ENCODE data around the gene AATF.

Gene AATF

GRCh38 chr17:36992701-36993100 is 43.9 kb downstream of the AATF start:
- DNase-seq, result no peak

GRCh38 chr17:36993227-36993626 is 44.5 kb downstream of the AATF start:
- no peak for DNase-seq

GRCh38 chr17:36994438-36994837 is 45.7 kb downstream of the AATF start:
- DNase-seq, result no peak

- no peak for DNase-seq
These were observed 50.7 kb downstream of the AATF start for GRCh38 chr17:36999471-36999870.

- DNase-seq, result no peak
These were observed 68.0 kb downstream of the AATF start for GRCh38 chr17:37016780-37017179.

GRCh38 chr17:37017404-37017803 is 68.7 kb downstream of the AATF start:
- DNase-seq, result no peak

GRCh38 chr17:37019117-37019740 is 70.5 kb downstream of the AATF start:
- no peak for DNase-seq

- no peak for DNase-seq
These were observed 71.0 kb downstream of the AATF start for GRCh38 chr17:37019741-37020129.

GRCh38 chr17:37024181-37024637 is 75.5 kb downstream of the AATF start:
- no peak for DNase-seq

- no peak for DNase-seq
These were observed 76.5 kb downstream of the AATF start for GRCh38 chr17:37025238-37025637.

GRCh38 chr17:37025847-37026530 is 77.2 kb downstream of the AATF start:
- no peak for DNase-seq

- no peak for DNase-seq
These were observed 77.7 kb downstream of the AATF start for GRCh38 chr17:37026531-37026869.

- DNase-seq, result no peak
These were observed 79.3 kb downstream of the AATF start for GRCh38 chr17:37028040-37028439.

GRCh38 chr17:37031493-37032083 is 82.8 kb downstream of the AATF start:
- DNase-seq, result no peak

- no peak for DNase-seq
These were observed 88.9 kb downstream of the AATF start for GRCh38 chr17:37037590-37038155.

- no peak for DNase-seq
These were observed 90.5 kb downstream of the AATF start for GRCh38 chr17:37039269-37039668.

- DNase-seq, result no peak
These were observed 93.2 kb downstream of the AATF start for GRCh38 chr17:37041932-37042331.

GRCh38 chr17:37043201-37043600 is 94.4 kb downstream of the AATF start:
- DNase-seq, result no peak

- no peak for DNase-seq
These were observed 96.7 kb downstream of the AATF start for GRCh38 chr17:37045351-37045922.

- peak; percentile 71 for DNase-seq
These were observed 98.9 kb downstream of the AATF start for GRCh38 chr17:37047631-37048104.

- DNase-seq, result no peak
These were observed 100.1 kb downstream of the AATF start for GRCh38 chr17:37048811-37049210.

GRCh38 chr17:37050920-37051319 is 102.2 kb downstream of the AATF start:
- DNase-seq, result no peak

GRCh38 chr17:37051381-37051780 is 102.6 kb downstream of the AATF start:
- DNase-seq, result no peak

GRCh38 chr17:37051833-37052232 is 103.1 kb downstream of the AATF start:
- no peak for DNase-seq

Measured in stimulated activated CD4-positive, alpha-beta T cell treated with anti-CD3 and anti-CD28 coated beads, Interleukin-12 subunit alpha, Interleukin-12 subunit beta, amount 100 ng/mL, for 4 hours (primary cell).